GM21528 (cell line): ENCODE results near the gene NFATC4.
A peak's percentile ranks its signal among the peaks of the same experiment; 100 is the strongest.
"Not testable (repeated sequence)": the region's sequence is repeated elsewhere in the genome, so short reads cannot be mapped to it uniquely, and the experiment has no call there.

Source experiments
- ATAC-seq: cut with Tn5 transposase; IDR thresholded peaks from one replicate; pipeline ENCODE4 v1.9.1; 2021; ENCODE audit warnings: mild to moderate bottlenecking, moderate library complexity; ENCODE audit not compliant: unreplicated experiment, low FRiP score

NFATC4 gene

DNA sequence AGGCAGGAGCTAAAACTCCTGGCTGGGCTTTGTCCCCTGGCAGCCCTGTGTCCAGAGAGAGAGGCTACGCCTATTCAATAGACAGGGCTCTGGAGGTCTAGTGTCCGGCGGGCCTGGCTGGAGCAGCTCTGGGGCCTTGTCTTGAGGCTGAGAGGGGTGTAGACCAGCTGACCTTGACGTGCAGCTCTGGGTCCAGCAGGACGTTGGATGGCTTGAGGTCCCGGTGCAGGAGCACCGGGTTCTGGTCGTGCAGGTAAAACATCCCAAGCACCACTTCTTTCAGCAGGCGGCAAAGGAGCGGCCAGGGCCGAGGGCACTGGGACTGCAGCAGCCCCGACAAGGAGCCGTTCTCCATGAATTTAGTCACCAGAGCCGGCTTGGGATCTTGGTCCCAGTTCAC lies 29.1 kb upstream of the NFATC4 start:
- ATAC-seq = no peak

DNA sequence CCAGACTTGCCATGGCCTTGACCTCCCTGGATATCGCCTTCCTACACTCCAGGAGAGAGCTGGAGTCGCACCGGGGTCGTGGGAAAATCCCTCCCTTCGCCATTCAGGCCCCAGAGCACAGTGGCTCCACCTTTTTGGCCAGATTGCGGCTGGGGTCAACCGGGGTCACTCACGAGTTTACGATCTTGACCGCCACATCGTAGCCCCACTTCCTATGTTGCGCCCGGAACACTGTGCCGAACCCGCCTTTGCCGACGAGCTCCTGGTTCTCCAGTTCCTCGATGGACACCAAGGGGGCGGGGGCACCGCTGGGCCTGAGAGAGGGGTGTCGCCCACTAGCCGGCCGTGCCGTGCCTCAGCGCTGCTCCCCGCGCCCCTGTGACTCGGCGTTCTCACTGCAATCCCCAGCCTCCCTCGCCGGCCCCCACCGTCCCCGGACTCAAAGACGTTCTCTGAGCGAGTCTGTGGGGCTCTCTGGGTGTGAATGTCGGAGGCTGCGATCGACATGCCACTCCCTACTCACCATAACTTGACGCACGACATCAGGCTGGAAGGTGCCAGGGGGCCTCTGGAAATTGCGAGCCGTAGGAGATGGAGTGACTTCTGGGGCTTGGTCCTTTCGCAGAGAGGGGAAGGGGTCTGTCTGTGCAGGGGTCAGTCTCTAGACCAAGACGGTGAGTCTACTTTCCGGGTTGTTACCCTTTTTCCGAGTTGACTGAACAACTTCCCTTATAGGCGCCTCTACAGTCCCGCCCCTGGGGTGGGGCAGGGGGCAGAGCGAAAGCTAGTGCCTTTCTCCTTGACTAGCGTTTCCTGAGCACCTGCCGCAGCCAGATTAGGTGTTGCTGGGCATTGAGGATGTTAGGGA lies 28.5 kb upstream of the NFATC4 start, which contains the start of gene RIPK3:
Gene RIPK3, minus strand, starts transcription at position 708 of the 868 bp plus-strand sequence. Its CDS starts 165 bp downstream, at position 543.
- peak; percentile 88 for ATAC-seq

DNA sequence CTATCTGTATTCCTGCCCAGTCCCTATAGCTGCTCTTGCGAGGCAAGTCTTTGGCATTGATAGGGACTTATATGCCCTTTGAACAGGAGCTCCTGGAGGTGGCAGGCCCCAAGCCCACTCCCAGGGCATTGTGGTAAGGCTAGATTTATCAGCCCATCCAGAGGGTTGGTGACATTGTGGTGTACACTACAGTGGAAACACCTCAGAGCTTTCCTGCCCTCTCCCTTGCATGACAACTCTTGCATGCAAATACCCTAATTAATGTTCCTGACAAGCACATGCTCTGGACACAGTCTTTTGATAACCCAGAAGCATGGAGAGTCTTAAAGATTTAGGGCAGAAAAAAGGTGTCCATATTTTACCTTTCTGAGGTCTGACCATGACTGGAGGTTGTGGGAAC lies 27.4 kb upstream of the NFATC4 start:
- ATAC-seq = no peak

GRCh38 chr14:24342889-24343288 lies 25.1 kb upstream of the NFATC4 start:
- ATAC-seq = no peak

DNA sequence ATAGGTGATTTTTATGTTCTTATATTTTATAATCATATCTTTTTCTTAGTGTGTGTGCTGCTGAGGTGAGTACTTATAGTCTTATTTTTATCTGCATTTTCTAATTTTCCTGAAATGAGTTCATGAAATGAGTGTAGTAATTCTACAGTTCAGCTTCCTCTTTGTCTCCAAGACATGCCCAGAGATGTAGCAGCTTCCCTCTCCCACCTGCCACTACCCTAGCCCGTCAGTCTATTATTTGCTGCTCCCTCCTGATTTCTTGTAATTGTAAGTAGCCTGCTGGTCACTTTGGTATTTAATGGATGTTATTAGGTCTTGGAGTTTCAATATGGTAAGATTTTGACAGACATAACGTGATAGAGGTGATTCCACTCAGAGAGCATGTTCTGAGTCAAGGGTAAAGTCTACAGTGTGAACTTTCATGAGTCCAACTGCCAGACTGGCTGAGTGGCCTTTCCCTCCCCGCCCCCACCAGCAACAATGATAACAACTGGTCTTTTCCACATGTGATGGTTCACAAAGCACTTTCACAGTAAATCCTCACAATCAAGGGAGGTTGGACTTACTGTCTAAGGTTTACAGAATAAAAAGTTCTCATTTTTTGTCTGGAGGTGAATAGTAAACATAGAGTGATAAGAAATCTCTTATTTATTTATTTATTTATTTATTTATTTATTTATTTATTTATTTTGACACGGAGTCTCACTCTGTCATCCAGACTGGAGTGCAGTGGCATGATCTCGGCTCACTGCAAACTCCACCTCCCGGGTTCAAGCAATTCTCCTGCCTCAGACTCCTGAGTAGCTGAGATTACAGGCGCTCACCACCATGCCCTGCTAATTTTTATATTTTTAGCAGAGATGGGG lies 24.0 kb upstream of the NFATC4 start:
- no peak for ATAC-seq

DNA sequence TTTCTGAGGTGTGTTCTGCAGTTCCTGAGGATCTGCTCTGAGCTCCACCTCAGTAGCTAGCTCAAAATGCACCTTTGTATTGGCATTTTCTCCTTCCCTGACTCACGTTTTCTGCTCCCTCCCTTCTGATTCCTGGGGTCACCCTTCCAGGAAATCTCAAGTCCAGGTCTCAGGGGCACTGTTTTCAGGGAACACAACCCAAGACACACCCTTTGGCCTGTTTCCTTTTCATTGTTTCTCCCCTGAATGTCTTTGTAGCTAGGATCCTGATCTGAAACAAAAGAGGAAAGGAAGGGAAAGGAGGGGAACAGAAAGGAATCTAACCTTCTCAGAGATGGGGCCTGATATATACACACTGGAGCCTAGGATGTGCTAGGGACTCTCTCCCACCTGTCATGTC lies 20.9 kb upstream of the NFATC4 start:
- ATAC-seq = no peak

- ATAC-seq = no peak
Observed at GRCh38 chr14:24348186-24348585, 19.8 kb upstream of the NFATC4 start.

- no peak for ATAC-seq
Observed at GRCh38 chr14:24349742-24350141, 18.2 kb upstream of the NFATC4 start.

GRCh38 chr14:24351517-24351916 lies 16.5 kb upstream of the NFATC4 start:
- ATAC-seq = no peak

- no peak for ATAC-seq
Observed at GRCh38 chr14:24353559-24354481, 14.2 kb upstream of the NFATC4 start.

DNA sequence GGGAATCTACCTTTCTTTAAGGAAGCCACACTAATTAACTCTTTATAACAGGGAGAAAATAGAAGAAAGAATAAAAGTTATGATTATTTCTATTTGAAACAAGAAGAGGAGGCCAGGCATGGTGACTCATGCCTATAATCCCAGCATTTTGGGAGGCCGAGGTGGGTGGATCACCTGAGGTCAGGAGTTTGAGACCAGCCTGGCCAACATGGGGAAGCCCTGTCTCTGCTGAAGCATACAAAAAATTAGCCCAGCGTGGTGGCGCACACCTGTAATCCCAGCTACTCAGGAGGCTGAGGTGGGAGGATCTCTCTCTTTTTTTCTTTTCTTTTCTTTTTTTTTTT lies 13.5 kb upstream of the NFATC4 start:
- ATAC-seq = not testable (repeated sequence)

DNA sequence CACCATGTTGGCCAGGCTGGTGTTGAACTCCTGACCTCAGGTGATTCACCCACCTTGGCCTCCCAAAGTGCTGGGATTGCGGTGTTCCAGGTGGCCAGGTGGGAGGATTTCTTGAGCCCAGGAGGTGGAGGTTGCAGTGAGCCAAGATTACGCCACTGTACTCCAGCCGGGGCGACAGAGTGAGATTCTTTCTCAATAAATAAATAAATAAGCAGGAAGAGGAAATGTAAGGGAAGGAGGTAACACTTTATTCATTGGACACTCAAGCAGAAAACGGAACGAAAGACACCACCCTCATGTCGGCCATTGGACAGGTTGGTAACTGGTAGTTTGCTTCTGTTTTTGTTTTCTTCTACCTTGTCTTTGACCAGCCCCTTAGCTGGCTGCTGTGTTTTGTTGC lies 13.0 kb upstream of the NFATC4 start:
- no peak for ATAC-seq

- no peak for ATAC-seq
Observed at GRCh38 chr14:24356208-24356607, 11.8 kb upstream of the NFATC4 start.

GRCh38 chr14:24360281-24360680 lies 7.7 kb upstream of the NFATC4 start:
- no peak for ATAC-seq

GRCh38 chr14:24361326-24361725 lies 6.7 kb upstream of the NFATC4 start:
- no peak for ATAC-seq

GRCh38 chr14:24362241-24362960 lies 5.6 kb upstream of the NFATC4 start:
- ATAC-seq = no peak

DNA sequence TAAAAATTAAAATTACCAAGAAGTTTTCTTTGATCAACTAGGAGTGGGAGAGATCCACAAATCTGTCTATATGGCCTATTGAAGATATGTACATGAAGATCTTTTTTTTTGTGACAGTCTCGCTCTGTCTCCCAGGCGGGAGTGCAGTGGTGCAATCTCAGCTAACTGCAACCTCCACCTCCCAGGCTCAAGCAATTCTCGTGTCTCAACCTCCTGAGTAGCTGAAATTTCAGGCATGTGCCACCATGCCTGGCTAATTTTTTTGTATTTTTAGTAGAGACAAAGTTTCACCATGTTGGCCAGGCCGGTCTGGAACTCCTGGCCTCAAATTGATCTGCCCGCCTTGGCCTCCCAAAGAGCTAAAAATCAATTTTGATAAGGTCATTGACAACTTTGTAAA lies 4.6 kb upstream of the NFATC4 start:
- ATAC-seq = no peak

DNA sequence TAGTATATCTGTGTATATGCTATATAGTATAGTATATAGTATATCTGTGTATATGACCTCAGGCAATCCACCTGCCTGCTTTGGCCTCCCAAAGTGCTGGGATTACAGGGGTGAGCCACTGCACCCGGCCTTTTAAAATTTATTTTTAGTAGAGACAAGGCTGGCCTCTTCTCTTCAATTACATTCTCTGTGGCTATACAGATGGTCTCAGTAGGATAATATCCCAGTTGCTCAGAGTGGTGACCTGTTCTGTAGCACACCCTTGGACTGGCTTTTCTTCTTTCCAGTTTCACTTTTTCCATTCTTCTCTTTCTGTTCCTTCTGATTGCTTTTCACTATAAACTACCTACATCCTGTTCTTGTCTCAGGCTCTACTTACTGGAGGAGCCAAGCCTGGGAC lies 3.1 kb upstream of the NFATC4 start:
- ATAC-seq = no peak

- no peak for ATAC-seq
Observed at GRCh38 chr14:24365600-24366412, 2.2 kb upstream of the NFATC4 start.
